ENCODE measurements around the gene CLBA1.
"Not testable (repeated sequence)": the region's sequence is repeated elsewhere in the genome, so short reads cannot be mapped to it uniquely, and the experiment has no call there.

The CLBA1 gene

DNA sequence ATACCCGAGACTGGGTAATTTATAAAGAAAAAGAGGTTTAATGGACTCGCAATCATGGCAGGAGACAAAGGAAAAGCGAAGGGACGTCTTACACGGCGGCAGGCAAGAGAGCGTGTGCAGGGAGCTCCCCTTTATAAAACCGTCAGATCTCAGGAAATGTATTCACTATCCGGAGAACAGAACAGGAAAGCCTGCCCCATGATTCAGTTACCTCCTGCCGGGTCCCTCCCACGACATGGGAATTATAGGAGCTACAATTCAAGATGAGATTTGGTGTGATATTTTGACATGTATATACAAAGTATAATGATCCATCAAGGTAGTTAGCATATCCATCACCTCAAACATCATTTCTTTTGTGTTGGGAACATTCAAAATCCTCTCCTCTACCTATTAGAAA, 37.6 kb downstream of the CLBA1 start:
- no peak overlapping the region for H3K4me3 ChIP-seq (ENCODE audit: low read depth, low read length)
- H3K36me3 ChIP-seq (ENCODE audit: control insufficient read depth, insufficient read depth, low read length) = peaks cover 4% of the 10 kb centered on the region; the same call in 1 of the 2 replicates
- no peaks in the 10 kb centered on the region for H3K9me3 ChIP-seq (ENCODE audit: control insufficient read depth, insufficient read depth, low read depth, low read length)
- H3K9ac ChIP-seq (ENCODE audit: low read length) = no peak overlapping the region
- H3K27me3 ChIP-seq (ENCODE audit: control insufficient read depth, insufficient read depth, low read length) = no peaks in the 10 kb centered on the region
- peaks cover 10% of the 10 kb centered on the region for H3K4me1 ChIP-seq (ENCODE audit: control insufficient read depth, insufficient read depth, low read length)
- H3K27ac ChIP-seq (ENCODE audit: low read depth, low read length) = no peak overlapping the region

- Histone ChIP-seq H3K9ac (ENCODE audit: low read length) (no peak overlapping the region), H3K4me1 (ENCODE audit: control insufficient read depth, insufficient read depth, low read length) (peaks cover 6% of the 10 kb centered on the region), H3K9me3 (ENCODE audit: control insufficient read depth, insufficient read depth, low read depth, low read length) (no peaks in the 10 kb centered on the region), H3K36me3 (ENCODE audit: control insufficient read depth, insufficient read depth, low read length) (peaks cover 4% of the 10 kb centered on the region; the same call in 1 of the 2 replicates), H3K4me3 (ENCODE audit: low read depth, low read length) (no peak overlapping the region), H3K27ac (ENCODE audit: low read depth, low read length) (no peak overlapping the region), H3K27me3 (ENCODE audit: control insufficient read depth, insufficient read depth, low read length) (0 out of 2 replicates have a peak, but pooled peaks cover 2% of the 10 kb centered on the region)
Measured at GRCh38 chr14:105023791-105024480, 38.3 kb downstream of the CLBA1 start.

DNA sequence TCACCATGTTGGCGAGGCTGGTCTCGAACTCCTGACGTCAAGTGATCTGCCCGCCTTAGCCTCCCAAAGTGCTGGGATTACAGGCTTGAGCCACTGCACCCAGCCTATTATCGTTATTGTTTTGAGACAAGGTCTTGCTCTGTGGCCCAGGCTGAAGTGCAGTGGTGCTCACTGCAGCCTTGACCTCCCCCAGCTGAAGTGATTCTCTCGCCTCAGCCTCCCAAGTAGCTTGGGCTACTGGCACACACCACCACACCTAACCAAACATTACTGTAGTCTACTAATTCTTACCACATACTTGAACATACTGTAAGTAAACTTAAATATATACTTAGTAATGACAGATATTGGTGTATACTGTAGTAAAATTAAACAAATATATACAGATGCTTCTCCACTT, 39.8 kb downstream of the CLBA1 start:
- Histone ChIP-seq H3K27me3 (ENCODE audit: control insufficient read depth, insufficient read depth, low read length) (0 out of 2 replicates have a peak, but pooled peaks cover 2% of the 10 kb centered on the region), H3K4me3 (ENCODE audit: low read depth, low read length) (no peak overlapping the region), H3K27ac (ENCODE audit: low read depth, low read length) (no peak overlapping the region), H3K9ac (ENCODE audit: low read length) (no peak overlapping the region), H3K4me1 (ENCODE audit: control insufficient read depth, insufficient read depth, low read length) (no peaks in the 10 kb centered on the region), H3K9me3 (ENCODE audit: control insufficient read depth, insufficient read depth, low read depth, low read length) (no peaks in the 10 kb centered on the region), H3K36me3 (ENCODE audit: control insufficient read depth, insufficient read depth, low read length) (no peaks in the 10 kb centered on the region)

GRCh38 chr14:105026033-105026785, 40.6 kb downstream of the CLBA1 start:
- Histone ChIP-seq H3K27ac (ENCODE audit: low read depth, low read length) (no peak overlapping the region), H3K4me3 (ENCODE audit: low read depth, low read length) (no peak overlapping the region), H3K36me3 (ENCODE audit: control insufficient read depth, insufficient read depth, low read length) (no peaks in the 10 kb centered on the region), H3K4me1 (ENCODE audit: control insufficient read depth, insufficient read depth, low read length) (no peaks in the 10 kb centered on the region), H3K9ac (ENCODE audit: low read length) (no peak overlapping the region), H3K9me3 (ENCODE audit: control insufficient read depth, insufficient read depth, low read depth, low read length) (no peaks in the 10 kb centered on the region), H3K27me3 (ENCODE audit: control insufficient read depth, insufficient read depth, low read length) (0 out of 2 replicates have a peak, but pooled peaks cover 5% of the 10 kb centered on the region)

DNA sequence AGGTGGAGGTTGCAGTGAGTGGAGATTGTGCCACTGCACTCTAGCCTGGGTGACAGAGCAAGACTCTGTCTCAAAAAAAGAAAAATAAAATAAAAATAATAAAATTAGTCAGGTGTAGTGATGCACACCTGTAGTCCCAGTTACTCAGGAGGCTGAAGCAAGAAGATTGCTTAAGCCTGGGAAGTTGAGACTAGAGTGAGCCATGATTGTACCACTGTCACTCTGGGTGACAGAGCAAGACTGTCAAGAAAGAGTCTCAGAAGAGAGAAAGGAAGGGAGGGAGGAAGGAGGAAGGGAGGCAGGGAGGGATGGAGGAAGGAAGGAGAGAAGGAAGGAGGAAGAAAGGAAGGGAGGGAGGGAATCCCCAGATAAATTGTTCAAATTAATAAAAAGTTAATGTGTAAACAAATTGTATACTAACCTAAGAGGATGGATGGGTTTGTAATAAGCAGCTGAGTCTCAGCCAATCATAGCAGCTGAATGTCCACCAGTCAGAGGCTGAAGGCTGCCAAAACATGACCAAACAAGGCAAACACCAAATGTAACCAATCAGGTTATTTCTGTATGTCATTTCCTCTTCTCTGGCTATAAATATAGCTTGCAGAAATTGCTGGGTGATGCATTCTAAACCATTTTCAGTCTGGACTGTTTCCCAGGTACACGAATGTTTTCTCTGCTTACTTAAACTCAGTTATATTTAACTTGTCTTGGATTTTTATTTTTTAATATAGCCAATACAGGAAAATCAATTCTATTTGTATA, 41.4 kb downstream of the CLBA1 start:
- H3K9me3 ChIP-seq (ENCODE audit: control insufficient read depth, insufficient read depth, low read depth, low read length) = no peaks in the 10 kb centered on the region
- H3K4me1 ChIP-seq (ENCODE audit: control insufficient read depth, insufficient read depth, low read length) = no peaks in the 10 kb centered on the region
- H3K27ac ChIP-seq (ENCODE audit: low read depth, low read length) = no peak overlapping the region
- no peak overlapping the region for H3K4me3 ChIP-seq (ENCODE audit: low read depth, low read length)
- no peaks in the 10 kb centered on the region for H3K36me3 ChIP-seq (ENCODE audit: control insufficient read depth, insufficient read depth, low read length)
- H3K27me3 ChIP-seq (ENCODE audit: control insufficient read depth, insufficient read depth, low read length) = 0 out of 2 replicates have a peak, but pooled peaks cover 5% of the 10 kb centered on the region
- H3K9ac ChIP-seq (ENCODE audit: low read length) = no peak overlapping the region

DNA sequence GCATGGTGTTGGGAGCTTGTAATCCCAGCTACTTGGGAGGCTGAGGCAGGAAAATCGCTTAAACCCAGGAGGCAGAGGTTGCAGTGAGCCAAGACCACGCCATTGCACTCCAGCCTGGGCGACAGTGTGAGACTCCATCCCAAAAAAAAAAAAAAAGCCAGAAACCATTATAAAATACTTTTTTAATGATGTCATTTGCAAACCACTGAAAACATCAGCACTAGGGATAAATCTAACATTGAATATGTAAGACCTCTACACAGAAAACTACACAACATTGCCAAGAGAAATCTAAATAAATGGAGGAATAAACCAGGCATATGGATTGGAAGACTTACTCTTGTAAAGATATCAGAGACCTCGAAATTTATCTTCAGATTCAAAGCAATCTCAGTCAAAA, 42.1 kb downstream of the CLBA1 start:
- not testable (repeated sequence) for H3K4me3 ChIP-seq (ENCODE audit: low read depth, low read length); H3K27me3 ChIP-seq (ENCODE audit: control insufficient read depth, insufficient read depth, low read length); H3K9ac ChIP-seq (ENCODE audit: low read length); H3K36me3 ChIP-seq (ENCODE audit: control insufficient read depth, insufficient read depth, low read length); H3K27ac ChIP-seq (ENCODE audit: low read depth, low read length); H3K4me1 ChIP-seq (ENCODE audit: control insufficient read depth, insufficient read depth, low read length); H3K9me3 ChIP-seq (ENCODE audit: control insufficient read depth, insufficient read depth, low read depth, low read length)

- H3K4me1 ChIP-seq (ENCODE audit: control insufficient read depth, insufficient read depth, low read length) = no peaks in the 10 kb centered on the region
- no peaks in the 10 kb centered on the region for H3K36me3 ChIP-seq (ENCODE audit: control insufficient read depth, insufficient read depth, low read length)
- H3K27me3 ChIP-seq (ENCODE audit: control insufficient read depth, insufficient read depth, low read length) = peaks cover 13% of the 10 kb centered on the region
- no peak overlapping the region for H3K4me3 ChIP-seq (ENCODE audit: low read depth, low read length)
- no peak overlapping the region for H3K27ac ChIP-seq (ENCODE audit: low read depth, low read length)
- H3K9ac ChIP-seq (ENCODE audit: low read length) = no peak overlapping the region
- H3K9me3 ChIP-seq (ENCODE audit: control insufficient read depth, insufficient read depth, low read depth, low read length) = no peaks in the 10 kb centered on the region
Measured at GRCh38 chr14:105028251-105028927, 42.8 kb downstream of the CLBA1 start.

- Histone ChIP-seq H3K4me3 (ENCODE audit: low read depth, low read length) (no peak overlapping the region), H3K27me3 (ENCODE audit: control insufficient read depth, insufficient read depth, low read length) (peaks cover 16% of the 10 kb centered on the region), H3K27ac (ENCODE audit: low read depth, low read length) (no peak overlapping the region), H3K36me3 (ENCODE audit: control insufficient read depth, insufficient read depth, low read length) (no peaks in the 10 kb centered on the region), H3K4me1 (ENCODE audit: control insufficient read depth, insufficient read depth, low read length) (peaks cover 4% of the 10 kb centered on the region; the same call in 1 of the 2 replicates), H3K9ac (ENCODE audit: low read length) (no peak overlapping the region), H3K9me3 (ENCODE audit: control insufficient read depth, insufficient read depth, low read depth, low read length) (no peaks in the 10 kb centered on the region)
Measured at GRCh38 chr14:105029402-105029801, 43.8 kb downstream of the CLBA1 start.

- Histone ChIP-seq H3K27ac (ENCODE audit: low read depth, low read length) (no peak overlapping the region), H3K4me1 (ENCODE audit: control insufficient read depth, insufficient read depth, low read length) (peaks cover 4% of the 10 kb centered on the region; the same call in 1 of the 2 replicates), H3K4me3 (ENCODE audit: low read depth, low read length) (no peak overlapping the region)
Measured at GRCh38 chr14:105030194-105030593, 44.6 kb downstream of the CLBA1 start.

DNA sequence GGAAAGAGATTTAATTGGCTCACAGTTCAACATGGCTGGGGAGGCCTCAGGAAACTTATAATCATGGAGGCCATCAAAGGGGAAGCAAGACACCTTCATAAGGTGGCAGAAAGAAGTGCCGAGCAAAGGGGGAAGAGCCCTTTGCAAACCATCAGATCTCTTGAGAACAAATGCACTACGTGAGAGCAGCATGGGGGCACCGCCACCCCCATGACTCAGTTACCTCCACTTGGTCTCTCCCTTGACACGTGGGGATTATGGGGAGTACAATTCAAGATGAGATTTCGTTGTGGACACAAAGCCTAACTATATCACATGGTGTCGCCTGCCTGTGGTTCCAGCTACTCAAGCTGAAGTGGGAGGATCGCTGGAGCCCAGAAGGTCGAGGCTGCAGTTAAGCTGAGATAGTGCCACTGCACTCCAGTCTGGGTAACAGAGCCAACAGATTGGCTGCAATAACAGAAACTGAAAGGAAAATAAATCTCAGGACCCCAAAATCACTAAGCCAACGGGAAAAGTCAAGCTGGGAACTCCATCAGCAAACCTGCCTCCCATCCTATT, 45.3 kb downstream of the CLBA1 start:
- Histone ChIP-seq H3K4me3 (ENCODE audit: low read depth, low read length) (no peak overlapping the region), H3K4me1 (ENCODE audit: control insufficient read depth, insufficient read depth, low read length) (peaks cover 4% of the 10 kb centered on the region; the same call in 1 of the 2 replicates), H3K27ac (ENCODE audit: low read depth, low read length) (no peak overlapping the region), H3K27me3 (ENCODE audit: control insufficient read depth, insufficient read depth, low read length) (peaks cover 16% of the 10 kb centered on the region), H3K36me3 (ENCODE audit: control insufficient read depth, insufficient read depth, low read length) (no peaks in the 10 kb centered on the region), H3K9ac (ENCODE audit: low read length) (no peak overlapping the region), H3K9me3 (ENCODE audit: control insufficient read depth, insufficient read depth, low read depth, low read length) (no peaks in the 10 kb centered on the region)

More at GRCh38 chr14:105030194-105030593, 44.6 kb downstream of the CLBA1 start:
- H3K9ac ChIP-seq (ENCODE audit: low read length) = no peak overlapping the region
- H3K36me3 ChIP-seq (ENCODE audit: control insufficient read depth, insufficient read depth, low read length) = no peaks in the 10 kb centered on the region
- no peaks in the 10 kb centered on the region for H3K9me3 ChIP-seq (ENCODE audit: control insufficient read depth, insufficient read depth, low read depth, low read length)
- H3K27me3 ChIP-seq (ENCODE audit: control insufficient read depth, insufficient read depth, low read length) = peaks cover 16% of the 10 kb centered on the region
